Activated B cell treated with CpG ODN at 0.5 μM for 24 hours (primary cell): ENCODE results near the gene IL2RA. TPM values are rescaled to one million over a fixed set of nuclear protein-coding genes. Genes with fewer than 3 reads are reported as not detected.

ENCODE experiments used
- ATAC-seq: fragments of 200-7000 bp; cut with Tn5 transposase; one replicate; pipeline ENCODE4 v1.10.0; 2021; ENCODE audit warnings: low read depth, mild to moderate bottlenecking, moderate library complexity
- CTCF ChIA-PET: fragments of 350-600 bp; sonication (Branson Sonifier 250); formaldehyde crosslinking; loops from one replicate; lab custom pipeline; 2021; ENCODE audit warnings: antibody characterized with exemption; lab: Charles Lee
- POLR2A ChIA-PET: fragments of 350-600 bp; sonication (Branson Sonifier 250); formaldehyde crosslinking; loops from one replicate; lab custom pipeline; 2021; ENCODE audit warnings: antibody characterized with exemption; lab: Charles Lee
- DNase-seq: peaks from one replicate; pipeline ENCODE4 v3.0.0; 2022
- H3K27ac Mint-ChIP-seq: one replicate; pipeline ENCODE4 v1.8.0; 2020; ENCODE audit warnings: mixed read lengths
- H3K27me3 Mint-ChIP-seq: one replicate; pipeline ENCODE4 v1.8.0; 2021; ENCODE audit warnings: mixed read lengths
- H3K36me3 Mint-ChIP-seq: one replicate; pipeline ENCODE4 v1.8.0; 2021; ENCODE audit warnings: low read depth, mixed read lengths
- H3K4me1 Mint-ChIP-seq: one replicate; pipeline ENCODE4 v1.8.0; 2021; ENCODE audit warnings: mixed read lengths
- H3K4me3 Mint-ChIP-seq: one replicate; pipeline ENCODE4 v1.8.0; 2020; ENCODE audit warnings: mild to moderate bottlenecking, mixed read lengths
- H3K9me3 Mint-ChIP-seq: one replicate; pipeline ENCODE4 v1.8.0; 2020; ENCODE audit warnings: mixed read lengths
- CTCF ChIP-seq: fragments of 200-600 bp; IDR thresholded peaks from one replicate; pipeline ENCODE4 v1.8.0; 2022; ENCODE audit warnings: antibody characterized with exemption, mild to moderate bottlenecking
- intact Hi-C: fragments of 100-400 bp; cut with micrococcal nuclease; formaldehyde crosslinking; loops from one replicate; pipeline ENCODE4 v1.15.1; 2024
- total RNA-seq: library from RNA; stranded (reverse); gene quantifications from 2 replicates; pipeline ENCODE4 v1.2.3, GENCODE V29; 2022

The IL2RA gene
- total RNA-seq, 1 donor from 2014 or later: 160 TPM

GRCh38 chr10:6061056-6061455, 1.1 kb downstream of the IL2RA start:
- peak overlapping the region; percentile 97 for H3K4me3 Mint-ChIP-seq
- intact Hi-C loops: no loop called here
- POLR2A ChIA-PET: interaction anchor here (0.8 to 4.7 kb wide), 7 partner anchors 9 to 171 kb away, joined by 3 to 161 read pairs (median 5); partner anchors contain the start of genes ANKRD16 and FBH1

GRCh38 chr10:6059506-6059905, 2.7 kb downstream of the IL2RA start:
- H3K9me3 Mint-ChIP-seq: no peaks in the 10 kb centered on the region
- TF ChIP-seq CTCF: no peak
- ChIA-PET CTCF (no interaction called here), POLR2A (interaction anchor here (1.2 to 4.7 kb wide), 3 partner anchors 8 to 27 kb away, joined by 5 to 161 read pairs (median 49); no protein-coding TSS in a partner anchor)
- no peak for DNase-seq
- H3K4me3 Mint-ChIP-seq: peak overlapping the region; percentile 97
- H3K27ac Mint-ChIP-seq: peak overlapping the region; percentile 93
- peaks cover 60% of the 10 kb centered on the region for H3K36me3 Mint-ChIP-seq
- no peaks in the 10 kb centered on the region for H3K27me3 Mint-ChIP-seq
- peaks cover 71% of the 10 kb centered on the region for H3K4me1 Mint-ChIP-seq
- intact Hi-C loops: loop anchor here (1.0 kb wide), 1 partner anchor 9 kb away; no protein-coding TSS in a partner anchor
- ATAC-seq: no peak

More at GRCh38 chr10:6061056-6061455, 1.1 kb downstream of the IL2RA start:
- peaks cover 75% of the 10 kb centered on the region for H3K4me1 Mint-ChIP-seq
- H3K9me3 Mint-ChIP-seq: no peaks in the 10 kb centered on the region
- DNase-seq: no peak
- no peak for ATAC-seq
- H3K27me3 Mint-ChIP-seq: no peaks in the 10 kb centered on the region
- no peak for TF ChIP-seq CTCF
- peaks cover 49% of the 10 kb centered on the region for H3K36me3 Mint-ChIP-seq
- peak overlapping the region; percentile 93 for H3K27ac Mint-ChIP-seq
- CTCF ChIA-PET: interaction anchor here (1.0 to 3.7 kb wide), 4 partner anchors 10 to 341 kb away, joined by 3 to 14 read pairs (median 4); no protein-coding TSS in a partner anchor

- intact Hi-C loops: loop anchor here (1.0 kb wide), 1 partner anchor 9 kb away; no protein-coding TSS in a partner anchor
- H3K27me3 Mint-ChIP-seq: no peaks in the 10 kb centered on the region
- peak overlapping the region; percentile 97 for H3K4me3 Mint-ChIP-seq
- H3K9me3 Mint-ChIP-seq: no peaks in the 10 kb centered on the region
- ATAC-seq (no peak), DNase-seq (no peak)
- peaks cover 65% of the 10 kb centered on the region for H3K36me3 Mint-ChIP-seq
- ChIA-PET POLR2A (interaction anchor here (0.6 to 14.3 kb wide), 7 partner anchors 9 to 231 kb away, joined by 3 to 339 read pairs (median 4); partner anchors contain the start of gene PFKFB3), CTCF (interaction anchor here (1.2 to 2.3 kb wide), 2 partner anchors 14 to 28 kb away, joined by 3 to 9 read pairs; no protein-coding TSS in a partner anchor)
- peak overlapping the region; percentile 93 for H3K27ac Mint-ChIP-seq
- peaks cover 75% of the 10 kb centered on the region for H3K4me1 Mint-ChIP-seq
- no peak for TF ChIP-seq CTCF
These were observed 3.3 kb downstream of the IL2RA start for GRCh38 chr10:6058682-6059475.

- DNase-seq: no peak
- intact Hi-C loops: no loop called here
These were observed 5.6 kb downstream of the IL2RA start for GRCh38 chr10:6056411-6057135.

More at GRCh38 chr10:6056411-6057135, 5.6 kb downstream of the IL2RA start:
- Mint-ChIP-seq H3K4me1 (peaks cover 84% of the 10 kb centered on the region), H3K27ac (peak overlapping the region; percentile 93), H3K27me3 (no peaks in the 10 kb centered on the region), H3K9me3 (no peaks in the 10 kb centered on the region), H3K36me3 (peaks cover 71% of the 10 kb centered on the region), H3K4me3 (peak overlapping the region; percentile 97)
- no peak for TF ChIP-seq CTCF
- ChIA-PET POLR2A (interaction anchor here (0.6 to 14.3 kb wide), 11 partner anchors 7 to 393 kb away, joined by 3 to 339 read pairs (median 3); no protein-coding TSS in a partner anchor), CTCF (interaction anchor here (1.1 to 2.4 kb wide), 4 partner anchors 12 to 34 kb away, joined by 3 to 13 read pairs (median 8); no protein-coding TSS in a partner anchor)
- peak; percentile 1 for ATAC-seq
